Caco-2 (cell line): ENCODE data around the gene ESRRG. TPM values are rescaled to one million over a fixed set of nuclear protein-coding genes. Genes with fewer than 3 reads are reported as not detected.

Experiments
- BruUV-seq: library from RNA; stranded (reverse); fragments of 400-500 nt; replicated peaks from 2 replicates; lab custom pipeline; 2021; lab: Mats Ljungman, UMichigan
- CTCF ChIA-PET: fragments of 300-600 bp; sonication (Branson Sonifier 250); formaldehyde crosslinking; loops from one replicate; lab custom pipeline; 2022; ENCODE audit warnings: antibody characterized with exemption; lab: Charles Lee
- POLR2A ChIA-PET: fragments of 300-600 bp; sonication (Branson Sonifier 250); formaldehyde crosslinking; loops from one replicate; lab custom pipeline; 2022; ENCODE audit warnings: antibody characterized with exemption; lab: Charles Lee
- DNase-seq, 2 experiments: peaks; one replicate each; pipeline versions ENCODE4 v3.0.0 to v3.0.0-alpha.2; 2020 to 2022
- H3K27me3 ChIP-seq: replicated peaks from 2 replicates; pipeline ENCODE4 v1.6.0; 2011; ENCODE audit warnings: low read length; ENCODE audit not compliant: control insufficient read depth, insufficient read depth
- H3K36me3 ChIP-seq: 2 replicates; pipeline ENCODE4 v1.5.1; 2011; ENCODE audit warnings: low read length; ENCODE audit not compliant: control insufficient read depth, insufficient read depth
- H3K4me1 ChIP-seq: fragments of 250-450 bp; sonication (Bioruptor Pico); 2 replicates; pipeline ENCODE4 v1.5.1; 2020; ENCODE audit warnings: mild to moderate bottlenecking
- H3K4me3 ChIP-seq: 2 replicates; pipeline ENCODE4 v1.5.1; 2011; ENCODE audit warnings: low read depth, mild to moderate bottlenecking, control low read depth, low read length
- H3K9me3 ChIP-seq: fragments of 250-450 bp; sonication (Bioruptor Pico); 2 replicates; pipeline ENCODE4 v1.5.1; 2020; ENCODE audit warnings: mild to moderate bottlenecking, moderate library complexity
- H3K27ac Mint-ChIP-seq: one replicate; pipeline ENCODE4 v1.8.0; 2022; ENCODE audit warnings: mixed read lengths; ENCODE audit not compliant: unreplicated experiment
- H3K27me3 Mint-ChIP-seq: one replicate; pipeline ENCODE4 v1.8.0; 2022; ENCODE audit warnings: mixed read lengths; ENCODE audit not compliant: insufficient read depth, unreplicated experiment
- H3K36me3 Mint-ChIP-seq: one replicate; pipeline ENCODE4 v1.8.0; 2022; ENCODE audit warnings: mild to moderate bottlenecking, mixed read lengths; ENCODE audit not compliant: insufficient read depth, unreplicated experiment
- H3K4me1 Mint-ChIP-seq: one replicate; pipeline ENCODE4 v1.8.0; 2022; ENCODE audit warnings: low read depth, mixed read lengths; ENCODE audit not compliant: unreplicated experiment
- H3K4me3 Mint-ChIP-seq: one replicate; pipeline ENCODE4 v1.8.0; 2022; ENCODE audit warnings: mild to moderate bottlenecking, moderate library complexity, mixed read lengths; ENCODE audit not compliant: unreplicated experiment
- H3K9me3 Mint-ChIP-seq: one replicate; pipeline ENCODE4 v1.8.0; 2022; ENCODE audit warnings: mixed read lengths; ENCODE audit not compliant: unreplicated experiment
- CTCF ChIP-seq, 2 experiments: fragments of 200-600 bp in 1 of 2; IDR thresholded peaks; 1 replicate in 1 of 2; 2 replicates in 1 of 2; pipeline versions ENCODE4 v1.5.1 to v1.8.0; 2011 to 2022; ENCODE audit warnings: antibody characterized with exemption in 1 of 2, control low read depth in 1 of 2, inconsistent platforms in 1 of 2, low read depth in 1 of 2, low read length in 1 of 2, mild to moderate bottlenecking in 1 of 2, moderate library complexity in 1 of 2; ENCODE audit not compliant: insufficient read depth in 1 of 2, severe bottlenecking in 1 of 2, unreplicated experiment in 1 of 2
- intact Hi-C: fragments of 100-400 bp; cut with micrococcal nuclease; formaldehyde crosslinking; loops from one replicate; pipeline ENCODE4 v1.10.0; 2022; ENCODE audit not compliant: unreplicated experiment
- total RNA-seq: library from RNA; stranded (reverse); gene quantifications from 2 replicates; pipeline ENCODE4 v1.2.3, GENCODE V29; 2022

ESRRG gene
- total RNA-seq, 1 experiment from 2014 or later = 6.6 TPM

- Histone ChIP-seq H3K4me3 (no peak overlapping the region), H3K27me3 (no peaks in the 10 kb centered on the region), H3K36me3 (no peaks in the 10 kb centered on the region), H3K9me3 (no peaks in the 10 kb centered on the region), H3K4me1 (no peaks in the 10 kb centered on the region; the same call in none of the 2 replicates)
- Mint-ChIP-seq H3K4me3 (no peak overlapping the region), H3K9me3 (no peaks in the 10 kb centered on the region), H3K4me1 (peaks cover 8% of the 10 kb centered on the region), H3K27ac (no peak overlapping the region), H3K36me3 (no peaks in the 10 kb centered on the region), H3K27me3 (no peaks in the 10 kb centered on the region)
- BruUV-seq = no TSS peak
- POLR2A ChIA-PET = no interaction called here
- CTCF ChIA-PET = no interaction called here
- intact Hi-C loops = no loop called here
- DNase-seq = no peak
- no peak for TF ChIP-seq CTCF (IDR thresholded peaks at IDR 0.05; ENCODE audit: insufficient read depth in 1 of 2, low read depth in 1 of 2, low read length in 1 of 2, severe bottlenecking in 1 of 2, unreplicated experiment in 1 of 2)
Measured at GRCh38 chr1:216621536-216621935, 101.7 kb downstream of the ESRRG start.

GRCh38 chr1:216617081-216617875 is 106.0 kb downstream of the ESRRG start:
- ChIA-PET POLR2A (no interaction called here), CTCF (no interaction called here)
- Mint-ChIP-seq H3K4me1 (peaks cover 15% of the 10 kb centered on the region), H3K27me3 (no peaks in the 10 kb centered on the region), H3K4me3 (no peak overlapping the region), H3K9me3 (no peaks in the 10 kb centered on the region), H3K36me3 (no peaks in the 10 kb centered on the region), H3K27ac (no peak overlapping the region)
- Histone ChIP-seq H3K9me3 (no peaks in the 10 kb centered on the region), H3K36me3 (no peaks in the 10 kb centered on the region), H3K27me3 (no peaks in the 10 kb centered on the region), H3K4me1 (no peaks in the 10 kb centered on the region; the same call in 1 of the 2 replicates), H3K4me3 (no peak overlapping the region)
- TF ChIP-seq CTCF (IDR thresholded peaks at IDR 0.05; ENCODE audit: insufficient read depth in 1 of 2, low read depth in 1 of 2, low read length in 1 of 2, severe bottlenecking in 1 of 2, unreplicated experiment in 1 of 2) = no peak
- intact Hi-C loops = no loop called here
- no peak for DNase-seq
- BruUV-seq = no TSS peak

- TF ChIP-seq CTCF (IDR thresholded peaks at IDR 0.05; ENCODE audit: insufficient read depth in 1 of 2, low read depth in 1 of 2, low read length in 1 of 2, severe bottlenecking in 1 of 2, unreplicated experiment in 1 of 2) = no peak
- Mint-ChIP-seq H3K36me3 (no peaks in the 10 kb centered on the region), H3K4me1 (peaks cover 23% of the 10 kb centered on the region), H3K4me3 (no peak overlapping the region), H3K27ac (no peak overlapping the region), H3K9me3 (no peaks in the 10 kb centered on the region), H3K27me3 (no peaks in the 10 kb centered on the region)
- Histone ChIP-seq H3K9me3 (no peaks in the 10 kb centered on the region), H3K4me3 (no peak overlapping the region), H3K27me3 (no peaks in the 10 kb centered on the region), H3K36me3 (no peaks in the 10 kb centered on the region), H3K4me1 (no peaks in the 10 kb centered on the region; the same call in 1 of the 2 replicates)
- CTCF ChIA-PET = no interaction called here
- BruUV-seq = no TSS peak
- intact Hi-C loops = no loop called here
- DNase-seq = no peak
- POLR2A ChIA-PET = no interaction called here
Measured at GRCh38 chr1:216616425-216616824, 106.8 kb downstream of the ESRRG start.
